Hepatocyte (in vitro differentiated cells): ENCODE data around the gene ADAMTS2. TPM values are rescaled to one million over a fixed set of nuclear protein-coding genes. Genes with fewer than 3 reads are reported as not detected.

Source experiments
- DNase-seq: peaks from one replicate; pipeline ENCODE4 v3.0.0-alpha.2; 2016; ENCODE audit warnings: low spot score
- H2AFZ ChIP-seq: fragments of 200-600 bp; sonication (generic); 2 replicates; pipeline ENCODE4 v1.6.0; 2016; ENCODE audit warnings: antibody characterized with exemption, mild to moderate bottlenecking
- H3K27ac ChIP-seq: fragments of 200-600 bp; sonication (generic); 2 replicates; pipeline ENCODE4 v1.5.1; 2016; ENCODE audit warnings: mild to moderate bottlenecking
- H3K27me3 ChIP-seq: fragments of 200-600 bp; sonication (generic); 2 replicates; pipeline ENCODE4 v1.6.1; 2016
- H3K36me3 ChIP-seq: fragments of 200-600 bp; sonication (generic); replicated peaks from 2 replicates; pipeline ENCODE4 v1.5.1; 2016; ENCODE audit warnings: low read depth; ENCODE audit not compliant: insufficient read depth
- H3K4me1 ChIP-seq: fragments of 200-600 bp; sonication (generic); 2 replicates; pipeline ENCODE4 v1.5.1; 2016; ENCODE audit warnings: mild to moderate bottlenecking, moderate library complexity; ENCODE audit not compliant: insufficient read depth
- H3K4me2 ChIP-seq: fragments of 200-600 bp; sonication (generic); 2 replicates; pipeline ENCODE4 v1.6.0; 2016
- H3K4me3 ChIP-seq: fragments of 200-600 bp; sonication (generic); 2 replicates; pipeline ENCODE4 v1.5.1; 2016; ENCODE audit warnings: mild to moderate bottlenecking
- H3K79me2 ChIP-seq: fragments of 200-600 bp; sonication (generic); 2 replicates; pipeline ENCODE4 v1.6.0; 2017; ENCODE audit warnings: mild to moderate bottlenecking
- H3K9me2 ChIP-seq: fragments of 200-600 bp; sonication (generic); replicated peaks from 2 replicates; pipeline ENCODE4 v1.6.0; 2017; ENCODE audit warnings: mild to moderate bottlenecking; ENCODE audit not compliant: insufficient read depth
- H3K9me3 ChIP-seq: fragments of 200-600 bp; sonication (generic); 2 replicates; pipeline ENCODE4 v1.5.1; 2016; ENCODE audit warnings: low read depth, mild to moderate bottlenecking
- H4K20me1 ChIP-seq: fragments of 200-600 bp; sonication (generic); 2 replicates; pipeline ENCODE4 v1.6.0; 2016; ENCODE audit warnings: mild to moderate bottlenecking; ENCODE audit not compliant: insufficient read depth, poor library complexity, severe bottlenecking
- CTCF ChIP-seq: fragments of 200-600 bp; sonication (generic); IDR thresholded peaks from 2 replicates; pipeline ENCODE4 v1.5.1; 2016; ENCODE audit warnings: antibody characterized with exemption, mild to moderate bottlenecking; ENCODE audit not compliant: poor library complexity
- EZH2 ChIP-seq: fragments of 200-600 bp; sonication (generic); IDR thresholded peaks from 2 replicates; pipeline ENCODE4 v1.6.1; 2016; ENCODE audit warnings: antibody characterized with exemption, mild to moderate bottlenecking, borderline replicate concordance
- EZH2phosphoT487 ChIP-seq: fragments of 200-600 bp; sonication (generic); IDR thresholded peaks from one replicate; pipeline ENCODE4 v1.6.1; 2018; ENCODE audit warnings: antibody characterized with exemption, mild to moderate bottlenecking, low read depth, moderate library complexity; ENCODE audit not compliant: unreplicated experiment, severe bottlenecking
- WGBS: methylation state at CpG from one replicate; pipeline ENCODE4 v1.1.6; 2016; ENCODE audit warnings: low lambda C conversion rate; ENCODE audit errors: missing lambda C conversion rate; 5-methylcytosine and 5-hydroxymethylcytosine counted together
- polyA plus RNA-seq: library from polyadenylated mRNA; unstranded; fragments of >200 nt; fragmentation: Nextera tagmentation; extraction: Ambion mirVana; gene quantifications from 2 replicates; pipeline ENCODE4 v1.2.1, GENCODE V29; 2016
- total RNA-seq: library from RNA; depleted of rRNA; stranded (reverse); fragments of >200 nt; gene quantifications from 2 replicates; pipeline ENCODE4 v1.2.3, GENCODE V29; 2014

ADAMTS2 gene
- total and polyA plus RNA-seq, 2 experiments from 2014 or later, result 55.4 to 78.8 TPM

- Histone ChIP-seq H3K79me2 (peaks cover 19% of the 10 kb centered on the region), H4K20me1 (peaks cover 38% of the 10 kb centered on the region)
Observed at GRCh38 chr5:179340465-179340864, 4.8 kb downstream of the ADAMTS2 start.

DNA sequence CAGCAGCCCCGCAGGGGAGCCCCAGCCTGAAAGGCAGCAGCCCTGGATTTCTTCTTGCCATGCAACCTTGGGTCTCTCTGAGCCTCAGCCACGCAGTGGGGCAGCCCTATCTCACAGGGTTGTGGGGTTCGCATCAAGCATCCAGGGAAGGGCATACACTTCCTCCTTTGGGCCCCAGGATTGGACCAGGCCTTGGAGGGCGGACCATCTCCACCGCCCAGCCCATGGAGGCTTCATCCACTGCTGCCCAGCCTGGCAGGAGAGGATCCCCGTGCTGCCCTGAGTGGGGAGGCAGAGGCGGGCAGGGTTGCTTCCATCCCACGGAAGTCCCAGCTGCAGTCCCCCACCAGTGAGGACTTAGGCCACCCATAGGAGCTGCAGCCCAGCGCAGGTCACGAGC is 5.3 kb downstream of the ADAMTS2 start:
- peaks cover 29% of the 10 kb centered on the region for H3K27me3 ChIP-seq
- peaks cover 22% of the 10 kb centered on the region for H3K79me2 ChIP-seq

More at GRCh38 chr5:179340465-179340864, 4.8 kb downstream of the ADAMTS2 start:
- Histone ChIP-seq H3K4me2 (no peak overlapping the region), H3K9me3 (no peaks in the 10 kb centered on the region), H2AFZ (no peak overlapping the region), H3K9me2 (no peaks in the 10 kb centered on the region), H3K27me3 (peaks cover 29% of the 10 kb centered on the region), H3K36me3 (no peaks in the 10 kb centered on the region), H3K4me3 (no peak overlapping the region), H3K4me1 (peaks cover 12% of the 10 kb centered on the region), H3K27ac (no peak overlapping the region)
- no peak for TF ChIP-seq CTCF
- no peak for TF ChIP-seq EZH2phosphoT487
- TF ChIP-seq EZH2, result no peak
- DNase-seq, result no peak
- WGBS, result 90% methylated on average over 8 of the region's 8 CpGs

DNA sequence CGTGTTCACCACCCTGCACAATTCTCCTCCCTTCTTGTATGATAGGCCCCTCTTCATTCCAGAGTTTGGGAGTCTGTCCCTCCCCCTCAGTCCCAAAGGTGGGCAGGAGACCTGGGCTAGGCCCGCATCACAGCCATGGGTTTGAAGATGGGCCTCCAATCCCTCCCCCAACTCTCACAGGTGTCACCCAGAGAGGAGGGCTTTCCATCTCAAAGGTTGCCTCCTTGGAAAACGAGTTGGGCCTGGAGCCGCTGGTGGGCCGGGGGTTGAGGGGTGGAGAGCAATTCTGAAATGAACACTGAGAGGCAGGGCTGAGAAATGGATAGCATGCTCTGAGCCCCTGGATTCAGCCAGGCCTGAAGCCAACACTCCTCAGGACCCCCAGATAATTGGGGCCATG is 6.2 kb downstream of the ADAMTS2 start:
- peaks cover 22% of the 10 kb centered on the region for H3K79me2 ChIP-seq

More for the DNA sequence above, 5.3 kb downstream of the ADAMTS2 start:
- Histone ChIP-seq H3K4me1 (peaks cover 12% of the 10 kb centered on the region), H2AFZ (no peak overlapping the region), H3K27ac (no peak overlapping the region), H3K9me3 (no peaks in the 10 kb centered on the region), H4K20me1 (peaks cover 38% of the 10 kb centered on the region), H3K4me3 (no peak overlapping the region), H3K36me3 (no peaks in the 10 kb centered on the region), H3K4me2 (no peak overlapping the region), H3K9me2 (no peaks in the 10 kb centered on the region)
- WGBS, result 92% methylated on average over 10 of the region's 10 CpGs
- no peak for DNase-seq
- TF ChIP-seq CTCF (no peak), EZH2 (no peak), EZH2phosphoT487 (no peak)

More for the DNA sequence above, 6.2 kb downstream of the ADAMTS2 start:
- WGBS, result 86% methylated on average over 5 of the region's 5 CpGs
- Histone ChIP-seq H3K4me1 (peaks cover 12% of the 10 kb centered on the region), H3K9me3 (no peaks in the 10 kb centered on the region), H4K20me1 (peaks cover 38% of the 10 kb centered on the region), H2AFZ (no peak overlapping the region), H3K27me3 (peaks cover 24% of the 10 kb centered on the region), H3K36me3 (no peaks in the 10 kb centered on the region), H3K4me3 (no peak overlapping the region), H3K27ac (no peak overlapping the region), H3K4me2 (no peak overlapping the region), H3K9me2 (no peaks in the 10 kb centered on the region)
- DNase-seq, result no peak
- no peak for TF ChIP-seq CTCF
- no peak for TF ChIP-seq EZH2phosphoT487
- no peak for TF ChIP-seq EZH2
